RWPE1 (cell line): ENCODE measurements around the gene MIF4GD.
"Not testable (repeated sequence)": the region's sequence is repeated elsewhere in the genome, so short reads cannot be mapped to it uniquely, and the experiment has no call there.

Experiments
- CTCF ChIA-PET: fragments of 350-600 bp; sonication (Branson Sonifier 250); formaldehyde crosslinking; extraction: SDS; loops from one replicate; lab custom pipeline; 2021; lab: Yijun Ruan, JAX
- POLR2A ChIA-PET: fragments of 400-600 bp; formaldehyde crosslinking; extraction: SDS; loops from one replicate; lab custom pipeline; 2020; ENCODE audit warnings: antibody characterized with exemption; ENCODE audit not compliant: low non-redundant PET; lab: Yijun Ruan, JAX
- DNase-seq: peaks from one replicate; pipeline ENCODE4 v3.0.0; 2012; ENCODE audit warnings: low spot score
- H3K27ac ChIP-seq: fragments of 450-650 bp; 2 replicates; pipeline ENCODE4 v1.5.1; 2017
- TF ChIP-seq, protein P1 (sequence below): fragments of 450-650 bp; conservative IDR thresholded peaks from 2 replicates; pipeline ENCODE4 v1.5.1; 2017; ENCODE audit warnings: low read depth, mild to moderate bottlenecking

MIF4GD gene

DNA sequence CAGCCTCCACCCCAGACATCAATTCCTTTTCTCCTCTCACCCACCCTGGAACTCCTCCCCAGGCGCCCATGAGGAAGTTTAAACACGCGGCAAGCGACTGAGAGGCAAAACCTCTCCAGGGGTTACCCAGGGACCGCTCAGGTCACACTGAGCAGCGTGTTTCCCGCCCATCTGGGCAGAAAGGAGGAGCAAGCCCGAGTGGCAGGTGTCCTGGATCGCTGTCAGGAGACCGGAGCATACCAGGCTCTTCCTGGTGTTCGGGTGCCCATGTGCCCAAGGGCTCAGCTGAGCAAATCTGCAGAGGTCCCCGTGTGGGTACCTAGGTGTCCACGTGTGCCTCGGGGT lies 17.7 kb upstream of the MIF4GD start:
- peak overlapping the region; percentile 92 for H3K27ac ChIP-seq
- TF ChIP-seq, protein P1, sequence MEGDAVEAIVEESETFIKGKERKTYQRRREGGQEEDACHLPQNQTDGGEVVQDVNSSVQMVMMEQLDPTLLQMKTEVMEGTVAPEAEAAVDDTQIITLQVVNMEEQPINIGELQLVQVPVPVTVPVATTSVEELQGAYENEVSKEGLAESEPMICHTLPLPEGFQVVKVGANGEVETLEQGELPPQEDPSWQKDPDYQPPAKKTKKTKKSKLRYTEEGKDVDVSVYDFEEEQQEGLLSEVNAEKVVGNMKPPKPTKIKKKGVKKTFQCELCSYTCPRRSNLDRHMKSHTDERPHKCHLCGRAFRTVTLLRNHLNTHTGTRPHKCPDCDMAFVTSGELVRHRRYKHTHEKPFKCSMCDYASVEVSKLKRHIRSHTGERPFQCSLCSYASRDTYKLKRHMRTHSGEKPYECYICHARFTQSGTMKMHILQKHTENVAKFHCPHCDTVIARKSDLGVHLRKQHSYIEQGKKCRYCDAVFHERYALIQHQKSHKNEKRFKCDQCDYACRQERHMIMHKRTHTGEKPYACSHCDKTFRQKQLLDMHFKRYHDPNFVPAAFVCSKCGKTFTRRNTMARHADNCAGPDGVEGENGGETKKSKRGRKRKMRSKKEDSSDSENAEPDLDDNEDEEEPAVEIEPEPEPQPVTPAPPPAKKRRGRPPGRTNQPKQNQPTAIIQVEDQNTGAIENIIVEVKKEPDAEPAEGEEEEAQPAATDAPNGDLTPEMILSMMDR: no peak
- peak; percentile 50 for DNase-seq
- ChIA-PET CTCF (interaction anchor here (0.9 to 1.0 kb wide), 2 partner anchors 14 to 17 kb away, joined by 5 read pairs; partner anchors contain the start of gene MIF4GD), POLR2A (interaction anchor here (0.7 to 2.3 kb wide), 3 partner anchors 18 to 27 kb away, joined by 5 to 9 read pairs (median 9); partner anchors contain the start of genes GGA3, MIF4GD and MRPS7)

DNA sequence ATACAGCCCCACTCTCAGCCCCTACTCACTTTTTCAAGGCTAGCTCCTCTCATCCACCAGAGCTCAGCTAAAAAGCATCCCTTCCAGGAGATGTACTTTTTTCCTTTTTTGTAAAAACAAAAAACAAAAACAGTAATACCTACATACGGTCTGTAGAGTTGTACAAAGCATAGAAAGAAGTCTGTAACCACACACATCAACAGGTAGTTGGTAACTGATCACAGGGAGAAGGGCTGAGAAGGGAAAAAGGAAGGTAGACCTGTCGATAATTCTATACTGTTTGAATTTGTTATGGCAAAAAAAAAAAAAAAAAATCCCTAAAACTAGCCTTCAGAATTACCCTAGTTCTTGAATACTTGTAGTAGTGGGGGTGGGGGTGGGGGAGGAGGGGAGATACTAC lies 17.3 kb upstream of the MIF4GD start:
- CTCF ChIA-PET: interaction anchor here (1.0 kb wide), 1 partner anchor 14 kb away, joined by 5 read pairs; no protein-coding TSS in a partner anchor
- DNase-seq: no peak
- POLR2A ChIA-PET: interaction anchor here (1.7 to 2.3 kb wide), 2 partner anchors 18 to 27 kb away, joined by 9 read pairs; partner anchors contain the start of genes GGA3, MIF4GD and MRPS7
- peak overlapping the region; percentile 92 for H3K27ac ChIP-seq
- TF ChIP-seq, protein P1: no peak

DNA sequence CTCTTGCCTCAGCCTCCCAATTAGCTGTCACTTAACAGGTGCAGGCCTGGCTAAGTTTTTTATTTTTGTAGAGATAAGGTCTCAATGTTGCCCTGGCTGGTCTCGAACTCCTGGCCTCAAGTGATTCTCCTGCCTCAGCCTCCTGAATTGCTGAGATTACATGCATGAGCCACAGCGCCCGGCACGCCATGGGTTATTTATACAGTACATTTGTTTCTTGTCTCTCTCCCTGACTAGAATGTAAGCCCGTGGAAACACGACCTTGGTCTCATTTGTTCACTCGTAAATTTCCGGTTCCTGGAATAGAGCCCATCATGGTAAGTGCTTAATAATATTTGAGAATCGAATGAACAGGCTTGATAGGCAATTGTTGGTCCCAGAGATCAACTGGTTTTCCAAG lies 16.2 kb upstream of the MIF4GD start:
- ChIA-PET CTCF (interaction anchor here (0.6 kb wide), 2 partner anchors 17 to 116 kb away, joined by 4 to 5 read pairs; no protein-coding TSS in a partner anchor), POLR2A (no interaction called here)
- no peak for DNase-seq
- H3K27ac ChIP-seq: peak overlapping the region; percentile 28; the same call in 1 of the 2 replicates
- TF ChIP-seq, protein P1: no peak

DNA sequence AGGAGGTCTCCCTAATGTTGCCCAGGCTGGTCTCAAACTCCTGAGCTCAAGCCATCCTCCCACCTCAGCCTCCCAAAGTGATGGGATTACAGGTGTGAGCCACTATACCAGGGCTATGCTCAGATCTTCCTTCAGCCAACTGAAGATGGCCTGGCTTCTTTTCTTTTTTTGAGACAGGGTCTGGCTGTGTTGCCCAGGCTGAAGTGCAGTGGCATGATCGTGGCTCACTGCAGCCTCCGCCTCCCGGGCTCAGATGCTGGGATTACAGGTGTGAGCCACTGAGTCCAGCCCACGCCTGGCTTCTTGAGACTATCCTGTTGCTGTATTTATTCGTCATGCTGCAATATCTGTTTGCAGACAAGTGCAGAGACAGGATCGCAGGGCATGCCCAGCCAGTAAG lies 14.1 kb upstream of the MIF4GD start:
- ChIA-PET CTCF (interaction anchor here (0.6 to 1.5 kb wide), 3 partner anchors 127 to 575 kb away, joined by 3 to 8 read pairs (median 3); no protein-coding TSS in a partner anchor), POLR2A (no interaction called here)
- H3K27ac ChIP-seq: peak overlapping the region; percentile 28; the same call in 1 of the 2 replicates
- no peak for DNase-seq
- TF ChIP-seq, protein P1: no peak

DNA sequence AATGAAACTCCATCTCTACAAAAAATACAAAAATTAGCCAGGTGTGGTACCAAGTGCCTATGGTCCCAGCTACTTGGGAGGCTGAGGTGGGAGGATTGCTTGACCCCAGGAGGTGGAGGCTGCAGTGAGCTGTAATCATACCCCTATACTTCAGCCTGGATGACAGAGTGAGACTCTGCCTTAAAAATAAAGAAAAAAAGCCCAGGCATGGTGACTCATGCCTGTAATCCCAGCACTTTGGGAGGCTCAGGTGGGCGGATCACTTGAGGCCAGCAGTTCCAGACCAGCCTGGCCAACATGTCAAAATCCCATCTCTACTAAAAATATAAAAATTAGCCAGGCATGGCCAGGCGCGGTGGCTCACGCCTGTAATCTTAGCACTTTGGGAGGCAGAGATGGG lies 9.2 kb upstream of the MIF4GD start:
- H3K27ac ChIP-seq: peak overlapping the region; percentile 19
- DNase-seq, POLR2A ChIA-PET: not testable (repeated sequence)
- CTCF ChIA-PET: interaction anchor here (0.6 kb wide), 1 partner anchor 119 kb away, joined by 3 read pairs; no protein-coding TSS in a partner anchor

DNA sequence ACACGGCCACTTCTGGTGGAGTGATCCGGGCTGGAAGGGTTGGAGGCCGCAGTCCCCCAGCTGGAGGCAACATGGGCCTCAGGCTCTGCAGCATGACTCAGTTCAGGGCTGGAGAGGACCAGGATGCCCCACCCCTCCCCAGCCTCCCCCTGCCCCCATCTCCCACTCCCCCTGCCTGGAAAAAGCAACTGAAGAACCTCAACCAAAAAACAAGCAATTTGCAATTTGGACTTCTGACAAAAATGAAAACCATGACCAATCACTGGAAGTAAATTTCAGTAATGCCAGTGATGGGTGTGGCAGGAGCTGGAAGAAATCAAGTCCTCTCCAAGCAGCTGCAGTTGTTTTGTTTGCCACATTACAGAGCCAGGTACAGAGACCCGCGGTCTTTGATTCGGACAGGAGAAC lies 6.6 kb upstream of the MIF4GD start:
- CTCF ChIA-PET: interaction anchor here (0.6 kb wide), 1 partner anchor 15 kb away, joined by 3 read pairs; no protein-coding TSS in a partner anchor
- peak overlapping the region; percentile 74 for H3K27ac ChIP-seq
- TF ChIP-seq, protein P1: no peak
- DNase-seq: no peak
- POLR2A ChIA-PET: no interaction called here
